K562 (cell line): Measurements from ENCODE around the gene BNIP2.

Experiments
- ATF7 ChIP-seq: fragments of 450-650 bp; IDR thresholded peaks from 2 replicates; pipeline ENCODE4 v1.7.1; 2014; ENCODE audit warnings: mild to moderate bottlenecking, moderate library complexity
- CTCF ChIP-seq, 3 experiments: IDR thresholded peaks in 2 of 3; conservative IDR thresholded peaks in 1 of 3; 2 replicates each; pipeline ENCODE4 v1.5.1; 2011 to 2012; ENCODE audit warnings: low read length in 3 of 3, mild to moderate bottlenecking in 3 of 3, control low read depth in 2 of 3, improper control_type of control experiment in 1 of 3, inconsistent platforms in 1 of 3, low read depth in 1 of 3, mixed read lengths in 1 of 3, moderate library complexity in 1 of 3; ENCODE audit not compliant: insufficient read depth in 2 of 3
- HLTF ChIP-seq: fragments of 450-650 bp; IDR thresholded peaks from 2 replicates; pipeline ENCODE4 v1.6.1; 2016
- MAZ ChIP-seq, 2 experiments: fragments of 450-650 bp in 1 of 2; sonication (generic) in 1 of 2; formaldehyde crosslinking; IDR thresholded peaks in 1 of 2; conservative IDR thresholded peaks in 1 of 2; 2 replicates each; pipeline versions ENCODE4 v1.4.0 to v1.5.0; 2020; ENCODE audit warnings: mild to moderate bottlenecking in 1 of 2, missing genetic modification reagents in 1 of 2
- RAD51 ChIP-seq: fragments of 450-650 bp; IDR thresholded peaks from 2 replicates; pipeline ENCODE4 v1.7.1; 2016; ENCODE audit warnings: low read depth, mild to moderate bottlenecking, borderline replicate concordance
- RHOXF2B ChIP-seq: fragments of 250-450 bp; sonication (Bioruptor Pico); conservative IDR thresholded peaks from 2 replicates; pipeline ENCODE4 v1.5.1; 2021
- SP2 ChIP-seq: IDR thresholded peaks from 2 replicates; pipeline ENCODE4 v1.6.1; 2011; ENCODE audit warnings: mild to moderate bottlenecking, low read depth, low read length, moderate library complexity; ENCODE audit not compliant: poor library complexity, severe bottlenecking; ENCODE audit errors: extremely low read depth
- ZBTB7A ChIP-seq: IDR thresholded peaks from 2 replicates; pipeline ENCODE4 v1.6.1; 2011; ENCODE audit warnings: low read depth, mild to moderate bottlenecking, low read length, moderate library complexity, borderline replicate concordance; ENCODE audit not compliant: control insufficient read depth
- TF ChIP-seq, protein P1 (sequence below), 2 experiments: fragments of 450-650 bp; IDR thresholded peaks; 2 replicates each; pipeline ENCODE4 v1.6.1; 2018; ENCODE audit warnings: mild to moderate bottlenecking in 2 of 2, low read depth in 1 of 2; ENCODE audit not compliant: partially characterized antibody in 2 of 2
- TF ChIP-seq, protein P2 (sequence below): fragments of 150-350 bp; conservative IDR thresholded peaks from 2 replicates; pipeline ENCODE4 v1.6.1; 2014; ENCODE audit warnings: low read length

- TF ChIP-seq, protein P1, sequence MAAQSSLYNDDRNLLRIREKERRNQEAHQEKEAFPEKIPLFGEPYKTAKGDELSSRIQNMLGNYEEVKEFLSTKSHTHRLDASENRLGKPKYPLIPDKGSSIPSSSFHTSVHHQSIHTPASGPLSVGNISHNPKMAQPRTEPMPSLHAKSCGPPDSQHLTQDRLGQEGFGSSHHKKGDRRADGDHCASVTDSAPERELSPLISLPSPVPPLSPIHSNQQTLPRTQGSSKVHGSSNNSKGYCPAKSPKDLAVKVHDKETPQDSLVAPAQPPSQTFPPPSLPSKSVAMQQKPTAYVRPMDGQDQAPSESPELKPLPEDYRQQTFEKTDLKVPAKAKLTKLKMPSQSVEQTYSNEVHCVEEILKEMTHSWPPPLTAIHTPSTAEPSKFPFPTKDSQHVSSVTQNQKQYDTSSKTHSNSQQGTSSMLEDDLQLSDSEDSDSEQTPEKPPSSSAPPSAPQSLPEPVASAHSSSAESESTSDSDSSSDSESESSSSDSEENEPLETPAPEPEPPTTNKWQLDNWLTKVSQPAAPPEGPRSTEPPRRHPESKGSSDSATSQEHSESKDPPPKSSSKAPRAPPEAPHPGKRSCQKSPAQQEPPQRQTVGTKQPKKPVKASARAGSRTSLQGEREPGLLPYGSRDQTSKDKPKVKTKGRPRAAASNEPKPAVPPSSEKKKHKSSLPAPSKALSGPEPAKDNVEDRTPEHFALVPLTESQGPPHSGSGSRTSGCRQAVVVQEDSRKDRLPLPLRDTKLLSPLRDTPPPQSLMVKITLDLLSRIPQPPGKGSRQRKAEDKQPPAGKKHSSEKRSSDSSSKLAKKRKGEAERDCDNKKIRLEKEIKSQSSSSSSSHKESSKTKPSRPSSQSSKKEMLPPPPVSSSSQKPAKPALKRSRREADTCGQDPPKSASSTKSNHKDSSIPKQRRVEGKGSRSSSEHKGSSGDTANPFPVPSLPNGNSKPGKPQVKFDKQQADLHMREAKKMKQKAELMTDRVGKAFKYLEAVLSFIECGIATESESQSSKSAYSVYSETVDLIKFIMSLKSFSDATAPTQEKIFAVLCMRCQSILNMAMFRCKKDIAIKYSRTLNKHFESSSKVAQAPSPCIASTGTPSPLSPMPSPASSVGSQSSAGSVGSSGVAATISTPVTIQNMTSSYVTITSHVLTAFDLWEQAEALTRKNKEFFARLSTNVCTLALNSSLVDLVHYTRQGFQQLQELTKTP (IDR thresholded peaks at IDR 0.05; ENCODE audit: low read depth in 1 of 2, partially characterized antibody in 2 of 2) = no peak
- TF ChIP-seq SP2 = no peak
- no peak for TF ChIP-seq MAZ (CRISPR knock-in tag; conservative IDR thresholded peaks at IDR 0.05 in 1 of 2, IDR thresholded peaks at IDR 0.05 in 1 of 2)
- no peak for TF ChIP-seq CTCF (IDR thresholded peaks at IDR 0.05 in 2 of 3, conservative IDR thresholded peaks at IDR 0.05 in 1 of 3; ENCODE audit: insufficient read depth in 2 of 3, low read depth in 1 of 3, low read length in 3 of 3)
- no peak for TF ChIP-seq RAD51
- no peak for TF ChIP-seq RHOXF2B (CRISPR knock-in tag)
- TF ChIP-seq, protein P2, sequence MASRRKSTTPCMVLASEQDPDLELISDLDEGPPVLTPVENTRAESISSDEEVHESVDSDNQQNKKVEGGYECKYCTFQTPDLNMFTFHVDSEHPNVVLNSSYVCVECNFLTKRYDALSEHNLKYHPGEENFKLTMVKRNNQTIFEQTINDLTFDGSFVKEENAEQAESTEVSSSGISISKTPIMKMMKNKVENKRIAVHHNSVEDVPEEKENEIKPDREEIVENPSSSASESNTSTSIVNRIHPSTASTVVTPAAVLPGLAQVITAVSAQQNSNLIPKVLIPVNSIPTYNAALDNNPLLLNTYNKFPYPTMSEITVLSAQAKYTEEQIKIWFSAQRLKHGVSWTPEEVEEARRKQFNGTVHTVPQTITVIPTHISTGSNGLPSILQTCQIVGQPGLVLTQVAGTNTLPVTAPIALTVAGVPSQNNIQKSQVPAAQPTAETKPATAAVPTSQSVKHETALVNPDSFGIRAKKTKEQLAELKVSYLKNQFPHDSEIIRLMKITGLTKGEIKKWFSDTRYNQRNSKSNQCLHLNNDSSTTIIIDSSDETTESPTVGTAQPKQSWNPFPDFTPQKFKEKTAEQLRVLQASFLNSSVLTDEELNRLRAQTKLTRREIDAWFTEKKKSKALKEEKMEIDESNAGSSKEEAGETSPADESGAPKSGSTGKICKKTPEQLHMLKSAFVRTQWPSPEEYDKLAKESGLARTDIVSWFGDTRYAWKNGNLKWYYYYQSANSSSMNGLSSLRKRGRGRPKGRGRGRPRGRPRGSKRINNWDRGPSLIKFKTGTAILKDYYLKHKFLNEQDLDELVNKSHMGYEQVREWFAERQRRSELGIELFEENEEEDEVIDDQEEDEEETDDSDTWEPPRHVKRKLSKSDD = no peak
- TF ChIP-seq ZBTB7A = no peak
- no peak for TF ChIP-seq HLTF
- TF ChIP-seq ATF7 = no peak
Measured at GRCh38 chr15:59654046-59654445, 35.1 kb downstream of the BNIP2 start.
